GM10266 (cell line): ENCODE data around the gene SLCO4C1.
"Not testable (repeated sequence)": the region's sequence is repeated elsewhere in the genome, so short reads cannot be mapped to it uniquely, and the experiment has no call there.

Experiments
- DNase-seq: peaks from one replicate; pipeline ENCODE4 v3.0.0; 2012; ENCODE audit errors: extremely low spot score
- CTCF ChIP-seq: IDR thresholded peaks from 2 replicates; pipeline ENCODE4 v1.5.1; 2012; ENCODE audit warnings: mild to moderate bottlenecking, low read depth; ENCODE audit not compliant: control insufficient read depth, insufficient read depth; ENCODE audit errors: missing control alignments

The SLCO4C1 gene, protein sequence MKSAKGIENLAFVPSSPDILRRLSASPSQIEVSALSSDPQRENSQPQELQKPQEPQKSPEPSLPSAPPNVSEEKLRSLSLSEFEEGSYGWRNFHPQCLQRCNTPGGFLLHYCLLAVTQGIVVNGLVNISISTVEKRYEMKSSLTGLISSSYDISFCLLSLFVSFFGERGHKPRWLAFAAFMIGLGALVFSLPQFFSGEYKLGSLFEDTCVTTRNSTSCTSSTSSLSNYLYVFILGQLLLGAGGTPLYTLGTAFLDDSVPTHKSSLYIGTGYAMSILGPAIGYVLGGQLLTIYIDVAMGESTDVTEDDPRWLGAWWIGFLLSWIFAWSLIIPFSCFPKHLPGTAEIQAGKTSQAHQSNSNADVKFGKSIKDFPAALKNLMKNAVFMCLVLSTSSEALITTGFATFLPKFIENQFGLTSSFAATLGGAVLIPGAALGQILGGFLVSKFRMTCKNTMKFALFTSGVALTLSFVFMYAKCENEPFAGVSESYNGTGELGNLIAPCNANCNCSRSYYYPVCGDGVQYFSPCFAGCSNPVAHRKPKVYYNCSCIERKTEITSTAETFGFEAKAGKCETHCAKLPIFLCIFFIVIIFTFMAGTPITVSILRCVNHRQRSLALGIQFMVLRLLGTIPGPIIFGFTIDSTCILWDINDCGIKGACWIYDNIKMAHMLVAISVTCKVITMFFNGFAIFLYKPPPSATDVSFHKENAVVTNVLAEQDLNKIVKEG

DNA sequence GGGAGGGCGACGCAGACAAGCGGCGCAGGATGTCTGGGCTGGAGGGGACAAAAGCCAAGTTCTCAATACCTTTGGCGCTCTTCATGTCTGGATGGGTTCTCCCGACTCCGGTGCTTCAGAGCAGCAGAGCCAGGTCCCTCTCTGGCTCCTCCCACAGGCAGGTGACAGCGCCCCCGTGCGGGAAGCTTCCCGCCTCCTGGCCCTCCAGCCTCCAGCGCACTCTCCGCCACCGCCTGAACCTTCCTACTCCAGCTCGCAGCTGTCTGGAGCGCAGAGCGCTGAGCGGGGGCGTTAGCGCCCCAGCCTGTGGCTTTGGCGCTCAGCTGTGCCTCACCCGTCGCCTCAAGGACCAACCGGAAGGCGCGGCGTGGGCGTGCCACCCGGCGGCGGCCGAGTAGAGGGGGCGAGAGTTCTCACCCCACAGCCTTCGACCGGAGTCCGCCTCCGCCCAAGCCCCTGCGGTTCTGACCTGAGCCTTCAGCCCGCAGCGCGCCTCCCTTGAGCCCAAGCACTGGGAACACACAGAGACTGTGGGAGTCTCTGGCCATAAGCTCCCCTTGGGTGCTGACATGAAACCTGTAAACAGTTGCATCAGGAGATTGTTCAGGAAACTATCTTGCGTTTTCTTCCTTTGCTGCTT lies at the start of gene SLCO4C1:
SLCO4C1 (minus strand) TSS at position 107 of the 640 bp plus-strand sequence; CDS start at position 85, 22 bp downstream.
- peak; percentile 81 for TF ChIP-seq CTCF
- DNase-seq, result peak; percentile 75

GRCh38 chr5:102341681-102342288 lies 45.7 kb upstream of the SLCO4C1 start:
- TF ChIP-seq CTCF, result no peak
- no peak for DNase-seq

DNA sequence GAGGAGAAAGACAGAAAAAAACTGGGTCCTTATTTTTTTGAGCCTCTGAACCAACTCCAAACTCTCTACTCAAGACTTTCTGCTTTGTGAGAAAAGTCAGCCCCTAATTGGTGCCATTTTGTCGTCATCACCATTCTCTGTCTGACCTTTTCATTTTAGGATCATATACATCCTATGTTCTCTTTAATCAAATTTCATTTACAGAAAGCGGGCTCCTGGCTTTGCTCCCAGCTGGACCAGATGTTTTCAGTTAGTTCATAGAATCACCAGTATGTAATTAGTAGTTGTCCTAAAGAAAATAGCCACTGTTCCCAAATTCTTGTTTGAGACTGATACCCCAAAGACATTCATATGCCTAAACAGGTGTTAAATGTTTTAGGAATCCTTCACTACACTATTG lies 28.6 kb upstream of the SLCO4C1 start:
- DNase-seq, result no peak
- TF ChIP-seq CTCF, result no peak

- DNase-seq, result not testable (repeated sequence)
Observed at GRCh38 chr5:102318801-102319200, 22.7 kb upstream of the SLCO4C1 start.

- DNase-seq, result no peak
Observed at GRCh38 chr5:102314328-102314727, 18.2 kb upstream of the SLCO4C1 start.

GRCh38 chr5:102313912-102314311 lies 17.8 kb upstream of the SLCO4C1 start:
- no peak for DNase-seq
- TF ChIP-seq CTCF, result no peak

More at GRCh38 chr5:102314328-102314727, 18.2 kb upstream of the SLCO4C1 start:
- no peak for TF ChIP-seq CTCF

DNA sequence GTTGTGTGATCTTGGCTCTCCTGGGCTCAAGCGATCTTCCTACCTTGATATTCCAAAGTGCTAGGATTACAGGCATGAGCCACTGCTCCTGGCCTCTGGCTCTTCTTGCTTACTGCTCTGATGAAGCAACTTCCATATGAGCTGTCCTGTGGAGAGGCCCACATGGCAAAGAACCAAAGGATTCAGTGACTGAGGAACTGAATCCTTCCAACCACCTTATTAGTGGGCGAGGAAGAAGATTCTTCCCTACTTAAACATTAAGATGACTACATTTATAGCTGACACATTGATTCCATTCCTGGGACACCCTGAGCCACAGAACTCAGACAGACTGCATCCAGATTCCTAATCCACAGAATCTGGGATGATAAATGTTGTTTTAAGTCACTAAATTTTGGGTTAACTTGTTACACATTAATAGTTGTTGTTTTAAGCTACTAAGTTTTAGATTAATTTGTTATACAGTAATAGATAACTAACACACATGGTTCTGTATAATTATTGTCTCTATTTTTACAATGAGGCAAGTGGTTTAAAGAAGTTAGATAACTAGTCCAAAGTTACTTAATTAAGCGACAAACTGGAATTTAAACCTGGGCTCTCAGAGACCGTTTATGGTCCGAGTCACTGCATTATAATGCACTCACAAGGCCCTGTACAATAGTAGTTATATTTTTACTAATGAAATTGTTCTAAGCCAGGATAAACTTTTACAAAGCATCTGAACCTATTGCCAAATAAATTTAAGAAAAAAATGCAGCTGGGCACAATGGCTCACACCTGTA lies 16.7 kb upstream of the SLCO4C1 start:
- no peak for TF ChIP-seq CTCF
- no peak for DNase-seq
